GM10248 (cell line): ENCODE measurements around the gene FNIP1.

ENCODE experiments used
- CTCF ChIA-PET: fragments of 300-600 bp; sonication (Branson Sonifier 250); formaldehyde crosslinking; extraction: SDS; loops from one replicate; lab custom pipeline; 2021; ENCODE audit warnings: antibody characterized with exemption; lab: Yijun Ruan, JAX
- POLR2A ChIA-PET: fragments of 350-650 bp; sonication (Branson Sonifier 250); formaldehyde crosslinking; extraction: SDS; loops from one replicate; lab custom pipeline; 2020; ENCODE audit warnings: antibody characterized with exemption; lab: Yijun Ruan, JAX
- DNase-seq: peaks from one replicate; pipeline ENCODE4 v3.0.0; 2012; ENCODE audit errors: extremely low spot score
- TF ChIP-seq, protein P1 (sequence below): IDR thresholded peaks from 2 replicates; pipeline ENCODE4 v1.5.1; 2012; ENCODE audit warnings: mild to moderate bottlenecking, low read depth; ENCODE audit errors: extremely low read depth, missing control alignments, control extremely low read depth

FNIP1 gene

DNA sequence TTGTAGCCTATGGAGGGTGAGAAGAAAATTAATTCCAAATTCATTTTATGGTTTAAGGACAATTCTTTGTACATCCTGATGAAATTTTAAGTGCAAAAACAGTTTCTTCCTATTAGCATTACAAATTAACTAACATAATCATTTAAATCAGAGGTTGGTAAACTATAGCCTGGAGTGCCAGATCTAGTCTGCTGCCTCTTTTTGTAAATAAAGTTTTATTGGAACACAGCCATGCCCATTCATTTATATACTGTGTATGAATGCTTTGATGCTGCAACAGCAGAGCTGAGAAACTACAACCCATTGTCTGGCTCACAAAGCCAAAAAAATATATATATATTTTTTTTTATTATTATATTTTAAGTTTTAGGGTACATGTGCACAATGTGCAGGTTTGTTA, 80.2 kb downstream of the FNIP1 start:
- ChIA-PET POLR2A (no interaction called here), CTCF (no interaction called here)
- no peak for DNase-seq
- TF ChIP-seq, protein P1, sequence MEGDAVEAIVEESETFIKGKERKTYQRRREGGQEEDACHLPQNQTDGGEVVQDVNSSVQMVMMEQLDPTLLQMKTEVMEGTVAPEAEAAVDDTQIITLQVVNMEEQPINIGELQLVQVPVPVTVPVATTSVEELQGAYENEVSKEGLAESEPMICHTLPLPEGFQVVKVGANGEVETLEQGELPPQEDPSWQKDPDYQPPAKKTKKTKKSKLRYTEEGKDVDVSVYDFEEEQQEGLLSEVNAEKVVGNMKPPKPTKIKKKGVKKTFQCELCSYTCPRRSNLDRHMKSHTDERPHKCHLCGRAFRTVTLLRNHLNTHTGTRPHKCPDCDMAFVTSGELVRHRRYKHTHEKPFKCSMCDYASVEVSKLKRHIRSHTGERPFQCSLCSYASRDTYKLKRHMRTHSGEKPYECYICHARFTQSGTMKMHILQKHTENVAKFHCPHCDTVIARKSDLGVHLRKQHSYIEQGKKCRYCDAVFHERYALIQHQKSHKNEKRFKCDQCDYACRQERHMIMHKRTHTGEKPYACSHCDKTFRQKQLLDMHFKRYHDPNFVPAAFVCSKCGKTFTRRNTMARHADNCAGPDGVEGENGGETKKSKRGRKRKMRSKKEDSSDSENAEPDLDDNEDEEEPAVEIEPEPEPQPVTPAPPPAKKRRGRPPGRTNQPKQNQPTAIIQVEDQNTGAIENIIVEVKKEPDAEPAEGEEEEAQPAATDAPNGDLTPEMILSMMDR: no peak

- DNase-seq: no peak
- TF ChIP-seq, protein P1: no peak
- CTCF ChIA-PET: interaction anchor here (1.3 to 1.9 kb wide), 3 partner anchors 9 to 31 kb away, joined by 3 to 5 read pairs (median 5); no protein-coding TSS in a partner anchor
- POLR2A ChIA-PET: no interaction called here
These were observed 86.4 kb downstream of the FNIP1 start for GRCh38 chr5:131710391-131710790.

DNA sequence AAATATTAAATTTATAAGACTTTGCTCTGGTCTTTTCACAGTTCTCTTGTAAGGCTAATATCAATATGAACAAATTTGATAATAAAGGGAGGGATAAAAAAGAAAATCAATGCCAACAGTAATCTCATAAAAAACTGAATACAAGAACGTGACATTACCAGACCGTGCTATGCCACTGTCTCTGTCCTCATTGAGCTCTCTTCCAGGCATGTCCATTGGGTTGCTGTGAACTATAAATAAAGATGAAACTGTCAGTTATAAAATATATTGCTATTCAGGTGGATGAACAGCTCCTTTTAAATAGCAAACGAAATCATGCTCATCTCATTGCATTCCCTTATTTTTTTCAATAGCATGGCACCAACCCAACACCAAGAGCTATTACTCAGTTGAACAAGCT, 87.8 kb downstream of the FNIP1 start:
- TF ChIP-seq, protein P1: no peak
- DNase-seq: no peak
- CTCF ChIA-PET: interaction anchor here (0.5 to 1.4 kb wide), 6 partner anchors 11 to 135 kb away, joined by 3 to 5 read pairs (median 3); no protein-coding TSS in a partner anchor
- POLR2A ChIA-PET: no interaction called here

GRCh38 chr5:131706281-131706680, 90.5 kb downstream of the FNIP1 start:
- no peak for DNase-seq
- TF ChIP-seq, protein P1: no peak
- ChIA-PET CTCF (interaction anchor here (0.8 to 2.9 kb wide), 3 partner anchors 15 to 117 kb away, joined by 3 to 8 read pairs (median 4); no protein-coding TSS in a partner anchor), POLR2A (no interaction called here)

GRCh38 chr5:131694926-131695325, 101.9 kb downstream of the FNIP1 start:
- DNase-seq: no peak
- ChIA-PET CTCF (interaction anchor here (1.2 to 2.4 kb wide), 4 partner anchors 8 to 106 kb away, joined by 3 to 5 read pairs (median 4); no protein-coding TSS in a partner anchor), POLR2A (no interaction called here)
- TF ChIP-seq, protein P1: no peak

GRCh38 chr5:131693894-131694293, 102.9 kb downstream of the FNIP1 start:
- POLR2A ChIA-PET: no interaction called here
- TF ChIP-seq, protein P1: no peak
- no peak for DNase-seq
- CTCF ChIA-PET: interaction anchor here (1.2 kb wide), 1 partner anchor 16 kb away, joined by 5 read pairs; no protein-coding TSS in a partner anchor
